GM21447 (cell line): Measurements from ENCODE around the gene DPH1.

Experiments
- ATAC-seq: cut with Tn5 transposase; IDR thresholded peaks from one replicate; pipeline ENCODE4 v1.9.1; 2021; ENCODE audit not compliant: unreplicated experiment

Gene DPH1

GRCh38 chr17:2076087-2076984 lies 46.4 kb downstream of the DPH1 start:
- ATAC-seq = no peak

DNA sequence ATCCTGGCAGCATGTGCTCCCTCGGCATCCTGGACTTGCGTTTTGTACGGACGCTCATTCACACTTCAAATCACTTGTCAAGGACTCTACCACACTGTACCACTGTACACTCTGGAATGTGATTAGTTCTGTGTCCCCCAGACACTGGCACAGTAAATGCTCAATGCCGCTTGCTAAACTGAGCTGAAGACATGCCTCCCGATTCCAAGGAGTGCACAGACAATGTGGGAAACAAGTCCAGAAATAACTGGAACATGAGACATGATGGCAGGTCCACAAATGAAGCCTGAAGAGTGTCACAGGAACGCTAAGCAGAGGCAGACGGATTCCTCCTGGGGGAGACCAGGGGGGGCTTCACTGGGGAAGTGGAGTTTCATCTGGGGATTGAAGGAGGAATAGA lies 47.1 kb downstream of the DPH1 start:
- no peak for ATAC-seq

- ATAC-seq = no peak
These were observed 51.6 kb downstream of the DPH1 start for GRCh38 chr17:2081564-2081963.

- ATAC-seq = no peak
These were observed 52.2 kb downstream of the DPH1 start for GRCh38 chr17:2082003-2082781.

DNA sequence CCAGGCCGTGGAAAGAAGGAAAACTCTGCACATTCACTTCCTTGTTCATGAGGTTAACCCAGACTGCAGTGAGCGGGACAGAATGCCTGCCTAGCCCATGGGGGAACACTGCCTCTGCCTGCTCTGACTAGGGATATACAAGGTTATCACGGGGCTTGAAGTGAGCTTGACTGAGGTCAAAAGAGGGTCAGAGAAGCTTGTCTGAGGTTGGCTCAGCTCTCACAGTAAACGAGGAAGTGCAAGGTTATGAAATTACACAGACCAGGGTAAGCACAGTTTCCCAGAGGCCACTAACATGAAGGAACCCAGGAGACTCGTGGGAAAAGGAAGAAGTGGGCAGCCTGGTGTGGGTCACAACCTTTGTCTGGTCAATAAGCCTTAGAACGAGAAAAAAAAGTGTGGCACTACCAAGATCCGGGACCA lies 53.7 kb downstream of the DPH1 start:
- ATAC-seq = no peak

DNA sequence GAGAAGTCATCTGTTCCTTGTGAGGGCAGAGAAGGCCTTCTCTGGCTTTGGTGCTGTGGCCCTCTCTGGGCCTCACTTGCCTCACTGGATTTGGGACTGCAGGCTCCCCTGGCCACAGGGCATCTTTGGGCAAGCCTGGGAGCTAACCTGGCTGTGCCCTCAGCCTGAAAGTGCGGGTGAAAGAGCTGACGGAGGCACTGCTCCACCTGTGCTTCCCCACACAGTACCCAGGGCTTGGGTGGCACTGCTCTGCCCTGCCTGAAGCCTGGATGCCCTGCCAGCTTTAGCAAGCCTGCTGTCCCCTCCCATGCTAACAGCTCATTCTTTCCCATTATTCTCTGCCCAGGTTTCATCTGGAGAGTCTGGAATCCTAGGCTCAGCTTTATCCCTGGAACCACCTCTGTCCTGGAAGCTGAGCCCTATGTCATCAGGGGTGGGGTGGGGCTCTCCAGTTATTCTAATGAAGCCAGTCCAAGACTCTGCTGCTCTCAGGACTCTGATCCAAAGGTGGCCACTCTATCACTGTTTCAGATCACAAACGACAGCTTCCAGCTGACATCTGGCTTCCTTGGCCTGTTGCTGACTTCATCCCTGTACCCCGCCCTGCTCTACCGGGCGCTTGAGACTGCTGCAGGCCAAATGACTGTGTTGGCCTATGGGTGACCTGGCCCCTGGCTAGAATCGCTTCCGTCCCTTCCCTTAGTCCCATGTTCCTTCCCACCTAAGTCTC lies 54.2 kb downstream of the DPH1 start:
- no peak for ATAC-seq

- ATAC-seq = no peak
These were observed 55.1 kb downstream of the DPH1 start for GRCh38 chr17:2084766-2085647.

- no peak for ATAC-seq
These were observed 55.6 kb downstream of the DPH1 start for GRCh38 chr17:2085648-2085949.

DNA sequence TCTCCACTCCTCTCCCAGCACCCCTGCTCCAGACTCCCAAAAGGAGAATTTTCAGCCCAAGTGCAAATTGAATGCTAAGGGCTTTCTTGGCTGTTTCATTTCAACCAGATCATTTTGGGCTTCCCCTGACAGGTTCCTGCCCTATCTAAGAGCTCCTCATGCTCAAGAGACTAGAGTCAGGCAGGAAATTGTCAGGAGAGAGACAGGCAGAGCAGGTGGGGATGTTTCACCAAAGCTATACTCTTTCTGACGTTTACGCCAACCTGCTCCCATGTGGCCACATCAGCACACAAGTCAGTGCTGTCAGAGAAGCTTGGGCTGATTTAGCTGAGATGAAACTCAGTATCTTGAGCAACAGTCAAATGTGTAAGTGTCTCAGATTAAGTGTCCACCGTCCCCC lies 56.4 kb downstream of the DPH1 start:
- ATAC-seq = no peak

GRCh38 chr17:2087597-2088211 lies 57.8 kb downstream of the DPH1 start:
- no peak for ATAC-seq

GRCh38 chr17:2089021-2089422 lies 59.1 kb downstream of the DPH1 start:
- peak; percentile 17 for ATAC-seq

DNA sequence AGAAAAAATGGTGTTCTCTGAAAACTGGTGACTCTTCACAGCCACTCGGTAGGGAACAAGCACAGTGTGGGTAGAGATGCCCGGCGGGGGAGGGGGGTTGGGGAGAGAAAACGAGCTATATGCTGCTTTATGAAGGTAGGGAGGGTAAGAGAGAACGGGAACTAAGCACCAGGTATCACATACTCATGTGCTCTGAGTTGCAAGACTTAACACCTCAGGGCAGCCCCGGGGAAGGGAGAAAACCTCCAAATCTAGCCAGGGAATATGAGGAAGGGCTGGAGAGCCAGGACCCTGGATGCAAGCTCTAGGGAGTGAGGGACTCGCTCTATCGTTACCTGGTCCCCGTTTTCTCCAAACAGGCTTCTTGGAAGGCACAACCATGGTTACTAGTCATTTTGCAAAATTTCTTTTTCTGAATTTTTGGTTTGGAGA lies 60.3 kb downstream of the DPH1 start:
- no peak for ATAC-seq

DNA sequence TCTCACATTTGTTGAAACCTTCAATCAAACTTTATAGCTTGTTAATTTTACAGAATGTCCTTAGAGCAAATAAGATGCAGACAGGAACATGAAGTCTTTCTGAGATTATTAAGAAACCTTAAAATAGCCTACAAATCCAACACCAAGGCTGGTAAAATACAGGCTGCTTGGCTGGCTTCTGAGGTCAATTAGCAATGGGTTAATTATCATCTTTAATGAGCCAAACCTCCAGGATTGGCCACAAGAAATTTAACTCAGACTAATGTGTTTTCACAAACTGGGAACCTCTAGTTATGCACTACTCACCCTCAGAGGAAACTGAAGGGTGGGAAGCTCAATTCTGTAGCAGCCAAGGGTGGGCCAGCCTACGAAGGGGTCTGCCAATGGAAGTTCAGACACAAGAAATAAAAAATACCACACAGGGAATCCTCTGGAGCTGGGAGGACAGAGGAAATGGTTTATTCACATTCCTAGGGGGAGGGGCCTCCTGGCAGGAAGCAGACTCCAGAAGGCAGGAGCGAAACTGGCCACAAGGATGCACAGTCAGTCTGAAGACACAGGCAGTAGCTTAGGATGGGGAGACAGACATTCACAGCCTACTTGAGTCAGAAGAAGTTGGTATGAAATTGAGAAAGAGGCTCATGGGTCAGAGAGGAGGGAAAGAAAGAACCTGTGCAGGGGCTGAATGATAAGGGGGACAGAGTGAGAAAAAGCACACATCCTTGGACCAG lies 61.0 kb downstream of the DPH1 start:
- ATAC-seq = no peak

GRCh38 chr17:2092253-2092652 lies 62.3 kb downstream of the DPH1 start:
- ATAC-seq = no peak

- ATAC-seq = no peak
These were observed 63.4 kb downstream of the DPH1 start for GRCh38 chr17:2093349-2093748.
